AG04449 (cell line): ENCODE results near the gene NME7.

ENCODE experiments used
- CTCF ChIA-PET: fragments of 350-600 bp; formaldehyde crosslinking; extraction: SDS; loops from one replicate; lab custom pipeline; 2021; ENCODE audit warnings: antibody characterized with exemption; lab: Yijun Ruan, JAX
- POLR2A ChIA-PET: fragments of 400-600, 350-600 bp; formaldehyde crosslinking; extraction: SDS; loops from one replicate; lab custom pipeline; 2020; ENCODE audit warnings: antibody characterized with exemption, inconsistent platforms; lab: Yijun Ruan, JAX
- DNase-seq: peaks from one replicate; pipeline ENCODE4 v3.0.0-alpha.2; 2010; ENCODE audit warnings: low read depth, low spot score
- H3K4me3 ChIP-seq: 2 replicates; pipeline ENCODE4 v1.5.1; 2011; ENCODE audit warnings: low read depth, mild to moderate bottlenecking, control low read depth, low read length
- CTCF ChIP-seq: IDR thresholded peaks from one replicate; pipeline ENCODE4 v1.5.1; 2011; ENCODE audit warnings: mild to moderate bottlenecking, moderate library complexity, low read length, control low read depth, inconsistent platforms; ENCODE audit not compliant: insufficient read depth; ENCODE audit errors: missing control alignments

The NME7 gene

GRCh38 chr1:169122976-169123375, 244.6 kb downstream of the NME7 start:
- POLR2A ChIA-PET: no interaction called here
- no peak for DNase-seq
- CTCF ChIA-PET: no interaction called here
- no peak overlapping the region for H3K4me3 ChIP-seq
- TF ChIP-seq CTCF: no peak

- no peak for TF ChIP-seq CTCF
- no peak overlapping the region for H3K4me3 ChIP-seq
- ChIA-PET CTCF (interaction anchor here (2.6 kb wide), 1 partner anchor 13 kb away, joined by 8 read pairs; no protein-coding TSS in a partner anchor), POLR2A (no interaction called here)
- DNase-seq: no peak
Measured at GRCh38 chr1:169121146-169121923, 246.3 kb downstream of the NME7 start.

GRCh38 chr1:169120066-169120465, 247.5 kb downstream of the NME7 start:
- no peak for DNase-seq
- ChIA-PET POLR2A (no interaction called here), CTCF (interaction anchor here (1.4 to 2.6 kb wide), 3 partner anchors 10 to 228 kb away, joined by 3 to 8 read pairs (median 7); no protein-coding TSS in a partner anchor)
- no peak for TF ChIP-seq CTCF
- no peak overlapping the region for H3K4me3 ChIP-seq

- POLR2A ChIA-PET: no interaction called here
- CTCF ChIA-PET: interaction anchor here (1.1 to 2.6 kb wide), 4 partner anchors 9 to 228 kb away, joined by 3 to 8 read pairs (median 5); no protein-coding TSS in a partner anchor
- no peak for TF ChIP-seq CTCF
- no peak overlapping the region for H3K4me3 ChIP-seq
- no peak for DNase-seq
Measured at GRCh38 chr1:169119405-169119804, 248.2 kb downstream of the NME7 start.

GRCh38 chr1:169118227-169118626, 249.4 kb downstream of the NME7 start:
- ChIA-PET POLR2A (no interaction called here), CTCF (interaction anchor here (1.3 to 2.3 kb wide), 2 partner anchors 13 to 229 kb away, joined by 3 to 7 read pairs; no protein-coding TSS in a partner anchor)
- TF ChIP-seq CTCF: no peak
- H3K4me3 ChIP-seq: no peak overlapping the region
- DNase-seq: no peak

GRCh38 chr1:169117599-169117998, 250.0 kb downstream of the NME7 start:
- no peak overlapping the region for H3K4me3 ChIP-seq
- ChIA-PET CTCF (interaction anchor here (1.3 kb wide), 1 partner anchor 14 kb away, joined by 3 read pairs; no protein-coding TSS in a partner anchor), POLR2A (interaction anchor here (0.6 to 0.7 kb wide), 2 partner anchors 785 to 837 kb away, joined by 3 read pairs; no protein-coding TSS in a partner anchor)
- no peak for TF ChIP-seq CTCF
- no peak for DNase-seq
